OCI-LY3 (cell line): ENCODE data around the gene VOPP1.

ENCODE experiments used
- CTCF ChIP-seq: fragments of 200-600, 300-600 bp; sonication (generic); IDR thresholded peaks from 2 replicates; pipeline ENCODE4 v1.5.1; 2014; ENCODE audit warnings: antibody characterized with exemption, low read length, low read depth
- EZH2phosphoT487 ChIP-seq: fragments of 200-600 bp; shearing (Covaris generic); IDR thresholded peaks from 2 replicates; pipeline ENCODE4 v1.6.1; 2018; ENCODE audit warnings: antibody characterized with exemption, mixed run types, low read depth

- TF ChIP-seq EZH2phosphoT487, result no peak
- no peak for TF ChIP-seq CTCF
Observed at GRCh38 chr7:55475855-55476803, 96.2 kb downstream of the VOPP1 start.
